22Rv1 (cell line): Measurements from ENCODE around the gene SMAD5.

ENCODE experiments used
- H3K27ac ChIP-seq: fragments of 450-650 bp; 2 replicates; pipeline ENCODE4 v1.5.1; 2017
- CTCF ChIP-seq: fragments of 450-650 bp; IDR thresholded peaks from 2 replicates; pipeline ENCODE4 v1.5.1; 2017; ENCODE audit warnings: mild to moderate bottlenecking
- ZFX ChIP-seq: fragments of 450-650 bp; IDR thresholded peaks from 2 replicates; pipeline ENCODE4 v1.6.1; 2017; ENCODE audit warnings: antibody characterized with exemption, borderline replicate concordance

SMAD5 gene

DNA sequence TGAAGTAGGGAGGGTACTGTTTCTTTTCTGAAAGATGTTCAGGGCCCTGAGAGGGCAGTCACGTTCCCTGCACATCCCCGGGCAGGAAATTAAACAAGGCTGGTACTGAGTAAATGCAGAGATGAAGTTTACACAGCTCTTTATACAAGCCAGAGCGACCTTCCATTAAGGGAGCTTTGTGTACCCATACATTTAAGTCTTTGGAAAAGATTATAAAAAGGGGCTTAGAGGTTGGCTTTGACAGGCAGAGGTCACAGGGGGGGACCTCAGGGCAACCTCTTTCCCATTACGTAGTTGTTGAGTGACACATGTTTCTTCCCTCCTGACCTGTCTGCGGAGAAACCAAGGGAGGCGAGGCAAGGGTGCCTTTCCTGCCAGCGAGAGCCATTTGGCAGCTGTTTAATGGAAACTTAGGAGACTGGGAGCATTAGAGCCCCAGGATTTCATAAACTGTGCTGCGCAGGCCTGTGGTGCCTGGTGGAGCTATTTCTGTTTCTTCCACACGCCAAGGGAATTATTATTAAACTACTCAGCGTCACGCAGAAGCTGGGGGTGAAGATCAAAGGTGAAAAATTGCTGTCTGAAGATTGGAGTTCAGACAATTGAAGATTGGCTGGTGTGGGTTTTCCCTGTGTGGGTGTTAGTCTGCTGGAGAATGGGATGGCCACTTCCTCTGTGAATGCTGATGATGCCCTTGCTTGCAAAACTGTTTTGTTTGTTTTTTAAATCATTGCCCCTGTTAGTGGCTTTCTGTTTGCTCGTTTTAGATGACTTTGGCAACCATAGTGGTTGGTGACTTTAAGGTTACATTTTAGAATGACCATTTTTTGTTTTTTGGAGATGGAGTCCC is 63.6 kb downstream of the SMAD5 start:
- no peak overlapping the region for H3K27ac ChIP-seq
- no peak for TF ChIP-seq CTCF
- TF ChIP-seq ZFX = no peak

DNA sequence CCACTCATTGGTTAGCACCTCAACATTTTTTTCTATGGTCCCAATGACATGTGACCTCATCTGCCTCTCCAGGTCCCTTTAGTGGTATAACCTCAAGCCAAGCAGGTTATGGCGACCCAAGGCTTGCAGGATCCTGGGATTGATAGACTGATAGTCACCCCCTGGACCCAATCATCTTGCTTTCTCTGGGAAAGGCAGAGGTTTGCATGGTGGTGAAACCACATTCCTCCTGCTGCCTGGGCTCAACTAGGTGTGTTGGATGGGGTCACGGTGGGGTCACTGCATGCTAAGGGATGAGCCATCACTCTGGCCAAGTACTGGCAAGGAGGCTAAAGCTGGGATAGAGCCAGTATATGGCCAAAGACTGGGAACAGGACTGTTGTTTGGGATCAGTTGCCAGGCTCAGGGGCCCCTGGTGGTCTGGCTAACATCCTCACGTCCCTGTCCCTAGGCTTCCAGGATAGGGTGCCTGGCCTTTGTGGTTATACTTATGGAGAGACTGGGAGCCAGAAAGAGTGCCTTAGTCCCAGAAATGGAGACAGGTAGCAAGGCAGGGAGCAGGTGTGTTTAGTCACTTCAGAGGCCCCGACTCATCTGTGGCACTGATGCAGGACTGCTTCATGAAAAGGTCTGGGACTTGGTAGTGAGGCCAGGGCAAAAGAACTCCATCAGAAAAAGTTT is 65.0 kb downstream of the SMAD5 start:
- no peak overlapping the region for H3K27ac ChIP-seq
- no peak for TF ChIP-seq ZFX
- TF ChIP-seq CTCF = no peak

DNA sequence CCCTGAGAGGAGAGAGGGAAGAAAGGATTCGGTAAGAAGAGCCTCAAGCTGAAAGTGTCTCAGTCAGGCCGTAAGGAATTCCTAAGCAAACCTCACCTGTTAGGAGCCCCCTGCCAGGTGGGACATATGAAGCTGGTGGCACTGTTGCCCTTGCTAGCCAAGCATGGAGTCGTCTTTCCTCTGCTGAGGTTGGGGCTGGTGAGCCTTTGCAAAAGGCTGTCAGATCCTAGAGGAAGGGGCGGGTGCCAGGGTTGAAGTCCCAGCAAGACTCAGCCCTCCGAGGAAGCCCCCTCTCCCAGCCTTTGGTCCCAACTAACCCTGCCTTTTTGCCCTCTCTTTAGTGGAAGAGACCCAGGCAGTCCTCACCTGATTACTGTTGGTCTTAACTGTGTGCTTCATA is 65.8 kb downstream of the SMAD5 start:
- no peak overlapping the region for H3K27ac ChIP-seq
- TF ChIP-seq CTCF (no peak), ZFX (no peak)

DNA sequence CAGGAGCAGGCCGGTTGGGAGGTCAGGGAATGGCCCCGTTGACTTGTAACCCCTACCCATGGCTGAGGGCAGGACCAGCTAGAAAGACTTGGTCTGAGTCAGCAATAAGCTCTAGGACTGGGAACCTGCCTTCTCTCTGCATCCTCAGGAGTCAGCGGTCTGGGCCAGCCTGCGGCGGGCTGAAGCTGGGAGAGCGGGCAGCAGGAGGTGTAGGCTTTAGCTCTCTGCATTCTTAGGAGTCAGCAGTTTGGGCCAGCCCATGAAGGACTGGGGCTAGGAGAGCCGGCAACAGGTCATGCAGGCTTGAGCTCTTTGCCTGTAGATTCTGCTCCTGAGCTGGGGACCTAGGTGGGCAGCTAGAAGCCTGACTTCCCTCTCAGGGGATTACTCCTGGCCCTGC is 66.8 kb downstream of the SMAD5 start:
- no peak for TF ChIP-seq CTCF
- TF ChIP-seq ZFX = no peak
- no peak overlapping the region for H3K27ac ChIP-seq

DNA sequence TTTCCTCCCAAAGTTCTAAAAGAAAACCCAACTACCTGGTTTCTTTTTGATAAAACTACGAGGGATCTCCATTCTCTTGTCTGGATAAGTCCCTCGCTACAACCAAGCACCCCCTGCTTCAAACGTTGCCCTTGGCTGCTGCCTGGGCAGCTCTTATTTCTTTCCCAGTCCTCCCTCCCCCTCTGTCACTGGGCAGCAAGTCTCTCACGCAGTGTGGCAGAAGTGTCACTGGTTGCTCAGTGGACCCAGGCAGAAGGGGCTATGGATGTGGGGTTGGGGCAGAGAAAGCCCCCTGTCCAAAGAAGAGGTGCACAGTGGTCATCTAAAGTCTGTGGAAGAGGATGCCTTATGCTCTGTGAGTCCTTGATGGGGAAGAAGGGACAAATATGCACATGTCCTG is 67.5 kb downstream of the SMAD5 start:
- no peak overlapping the region for H3K27ac ChIP-seq
- TF ChIP-seq CTCF = no peak
- TF ChIP-seq ZFX = no peak

DNA sequence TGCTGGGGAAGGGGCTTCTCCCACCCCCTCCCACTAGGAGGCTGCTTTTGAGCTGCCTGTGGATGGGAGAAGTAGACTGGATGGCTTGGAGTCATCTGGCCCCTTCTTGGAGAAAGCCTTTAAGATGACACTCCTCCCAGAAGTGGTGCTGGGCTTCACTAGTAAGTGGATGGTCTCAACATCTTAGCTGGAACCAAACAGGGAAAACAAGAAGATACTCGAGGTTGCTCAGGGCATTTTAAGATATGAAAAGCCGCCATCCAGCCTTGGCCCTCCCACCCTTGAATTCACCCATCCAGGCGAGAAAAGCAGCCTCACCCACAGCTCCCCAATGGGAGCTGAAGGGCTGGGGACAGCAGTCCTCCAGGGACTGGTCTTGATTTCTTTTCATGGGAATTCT is 68.1 kb downstream of the SMAD5 start:
- TF ChIP-seq ZFX = no peak
- TF ChIP-seq CTCF = no peak
- no peak overlapping the region for H3K27ac ChIP-seq

DNA sequence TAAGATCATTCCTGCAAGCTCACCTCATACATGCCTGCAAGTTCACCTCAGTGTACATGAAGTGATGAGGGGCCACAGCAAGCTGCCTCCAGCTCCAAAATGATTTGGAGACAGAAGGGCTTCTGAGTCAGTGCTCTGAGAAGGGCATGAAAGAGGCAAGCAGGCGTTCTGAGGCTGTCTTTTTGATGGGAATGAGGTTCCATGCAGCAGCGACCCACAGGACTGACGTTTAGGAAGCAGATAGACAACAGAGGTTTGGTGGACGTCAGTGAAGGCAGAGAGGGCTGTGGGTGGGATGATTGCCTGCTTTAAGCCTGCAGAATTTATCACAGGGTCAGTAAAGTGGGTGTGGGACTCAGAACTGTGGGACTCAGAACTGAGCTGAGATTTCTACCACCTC is 69.2 kb downstream of the SMAD5 start:
- TF ChIP-seq CTCF (no peak), ZFX (no peak)
- H3K27ac ChIP-seq = no peak overlapping the region
